Mucosa of descending colon (tissue), 3 donors: ENCODE results near the gene BPIFB3. TPM values are rescaled to one million over a fixed set of nuclear protein-coding genes. Genes with fewer than 3 reads are reported as not detected.

ENCODE experiments used
- ATAC-seq: fragments of 200-7000 bp; cut with Tn5 transposase; one replicate; pipeline ENCODE4 v1.9.1; 2020; ENCODE audit warnings: mild to moderate bottlenecking, moderate library complexity
- DNase-seq, 3 donors: peaks; one replicate each; pipeline ENCODE4 v3.0.0-alpha.2; 2020
- H3K36me3 ChIP-seq: fragments of 200-600 bp; one replicate; pipeline ENCODE4 v1.8.0; 2021; ENCODE audit warnings: low read depth, mild to moderate bottlenecking
- H3K4me1 ChIP-seq: fragments of 200-600 bp; one replicate; pipeline ENCODE4 v1.8.0; 2021; ENCODE audit warnings: low read depth, mild to moderate bottlenecking
- H3K4me3 ChIP-seq: fragments of 200-600 bp; one replicate; pipeline ENCODE4 v1.8.0; 2021; ENCODE audit warnings: mild to moderate bottlenecking
- H3K9me3 ChIP-seq: fragments of 200-600 bp; one replicate; pipeline ENCODE4 v1.8.0; 2021; ENCODE audit warnings: mild to moderate bottlenecking
- intact Hi-C, 2 donors: fragments of 100-400 bp; cut with DNase I in 1 of 2; cut with micrococcal nuclease in 1 of 2; formaldehyde crosslinking; loops; one replicate each; pipeline versions ENCODE4 v1.11.0 to v1.11.1; 2022; cut with DNase I, micrococcal nuclease
- total RNA-seq, 3 donors: library from RNA; stranded (reverse); fragmentation: NEBNext Ultra II Directional in 2 of 3; extraction: Animal tissue kit (Norgen Biotek cat#: 25700) in 2 of 3; gene quantifications; one replicate each; pipeline versions ENCODE4 v1.2.1 to v1.2.4, GENCODE V29; 2021 to 2023
- TF ChIP-seq, protein P1 (sequence below): fragments of 200-600 bp; IDR thresholded peaks from one replicate; pipeline ENCODE4 v1.8.0; 2022; ENCODE audit warnings: antibody characterized with exemption, mild to moderate bottlenecking
- donor health status: DM: no; HTN: no; CAD: no; lungs with moderate emphysema.
- donor health status: DM: no; HTN: no; CAD: no.
- donor health status: DM: no; HTN: yes; CAD: no.

BPIFB3 gene
- total RNA-seq, 3 donors from 2014 or later = not detected

DNA sequence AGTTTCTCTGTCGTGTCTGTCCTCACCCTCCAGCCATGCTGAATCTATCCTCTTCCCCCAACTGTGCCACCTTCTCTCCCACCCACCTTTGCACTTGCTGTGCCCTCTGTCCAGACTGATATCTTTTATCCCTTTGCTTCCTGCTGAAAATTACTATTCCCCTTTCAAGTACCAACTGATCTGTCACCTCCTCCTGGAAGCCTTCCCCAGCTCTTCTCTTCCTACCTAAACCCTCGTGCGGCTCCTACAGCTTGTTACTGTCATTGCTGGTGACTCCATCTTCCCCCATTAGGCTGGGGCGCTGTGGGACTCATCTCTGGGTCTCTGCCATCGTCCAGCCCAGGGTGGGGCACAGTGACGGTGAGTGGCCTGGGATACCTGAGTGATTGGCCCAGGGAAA, 21.1 kb upstream of the BPIFB3 start:
- H3K4me1 ChIP-seq = no peaks in the 10 kb centered on the region
- no peaks in the 10 kb centered on the region for H3K36me3 ChIP-seq
- no peaks in the 10 kb centered on the region for H3K9me3 ChIP-seq
- TF ChIP-seq, protein P1, sequence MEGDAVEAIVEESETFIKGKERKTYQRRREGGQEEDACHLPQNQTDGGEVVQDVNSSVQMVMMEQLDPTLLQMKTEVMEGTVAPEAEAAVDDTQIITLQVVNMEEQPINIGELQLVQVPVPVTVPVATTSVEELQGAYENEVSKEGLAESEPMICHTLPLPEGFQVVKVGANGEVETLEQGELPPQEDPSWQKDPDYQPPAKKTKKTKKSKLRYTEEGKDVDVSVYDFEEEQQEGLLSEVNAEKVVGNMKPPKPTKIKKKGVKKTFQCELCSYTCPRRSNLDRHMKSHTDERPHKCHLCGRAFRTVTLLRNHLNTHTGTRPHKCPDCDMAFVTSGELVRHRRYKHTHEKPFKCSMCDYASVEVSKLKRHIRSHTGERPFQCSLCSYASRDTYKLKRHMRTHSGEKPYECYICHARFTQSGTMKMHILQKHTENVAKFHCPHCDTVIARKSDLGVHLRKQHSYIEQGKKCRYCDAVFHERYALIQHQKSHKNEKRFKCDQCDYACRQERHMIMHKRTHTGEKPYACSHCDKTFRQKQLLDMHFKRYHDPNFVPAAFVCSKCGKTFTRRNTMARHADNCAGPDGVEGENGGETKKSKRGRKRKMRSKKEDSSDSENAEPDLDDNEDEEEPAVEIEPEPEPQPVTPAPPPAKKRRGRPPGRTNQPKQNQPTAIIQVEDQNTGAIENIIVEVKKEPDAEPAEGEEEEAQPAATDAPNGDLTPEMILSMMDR = no peak
- intact Hi-C loops = no loop called here
- no peak for ATAC-seq
- H3K4me3 ChIP-seq = no peak overlapping the region
- no peak for DNase-seq

DNA sequence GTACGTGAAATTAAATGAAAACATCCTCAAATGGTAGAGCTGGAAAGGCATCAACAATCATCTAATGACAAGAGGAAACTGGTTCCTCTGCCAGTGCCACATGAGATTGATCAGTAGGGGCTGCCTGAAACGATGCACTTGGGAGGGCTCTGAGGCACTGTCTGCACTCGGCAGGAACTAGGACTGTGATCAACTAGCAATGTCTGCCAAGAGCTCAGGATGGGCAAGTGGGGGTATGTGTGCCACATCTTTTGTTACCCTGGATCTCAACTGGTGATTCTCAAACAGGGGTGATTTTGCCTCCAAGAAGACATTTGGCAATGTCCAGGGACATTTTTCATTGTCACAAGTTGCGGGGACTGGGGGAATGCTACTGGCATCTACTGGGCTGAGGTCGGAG, 20.3 kb upstream of the BPIFB3 start:
- Histone ChIP-seq H3K36me3 (no peaks in the 10 kb centered on the region), H3K9me3 (no peaks in the 10 kb centered on the region), H3K4me3 (no peak overlapping the region), H3K4me1 (no peaks in the 10 kb centered on the region)
- ATAC-seq = no peak
- DNase-seq = no peak
- TF ChIP-seq, protein P1 = no peak
- intact Hi-C loops = no loop called here

DNA sequence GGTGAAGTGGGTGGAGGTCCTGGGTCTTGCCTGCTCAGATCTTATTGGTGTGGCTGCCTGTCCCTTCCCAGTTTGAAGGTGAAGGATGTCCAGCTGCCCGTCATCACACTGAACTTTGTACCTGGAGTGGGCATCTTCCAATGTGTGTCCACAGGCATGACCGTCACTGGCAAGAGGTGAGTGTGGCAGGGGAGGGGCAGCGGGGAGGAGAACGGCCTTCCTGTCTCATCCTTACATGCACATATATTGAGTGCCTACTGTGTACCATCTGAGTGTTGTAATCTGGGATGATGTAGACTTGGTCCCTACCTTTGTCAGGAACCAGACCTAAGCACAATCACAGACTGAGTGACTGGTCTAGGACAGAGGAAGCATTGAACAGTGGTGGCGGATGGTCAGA, 19.6 kb upstream of the BPIFB3 start:
- TF ChIP-seq, protein P1 = no peak
- Histone ChIP-seq H3K4me3 (no peak overlapping the region), H3K36me3 (no peaks in the 10 kb centered on the region), H3K9me3 (no peaks in the 10 kb centered on the region), H3K4me1 (no peaks in the 10 kb centered on the region)
- intact Hi-C loops = no loop called here
- DNase-seq = no peak
- ATAC-seq = no peak

DNA sequence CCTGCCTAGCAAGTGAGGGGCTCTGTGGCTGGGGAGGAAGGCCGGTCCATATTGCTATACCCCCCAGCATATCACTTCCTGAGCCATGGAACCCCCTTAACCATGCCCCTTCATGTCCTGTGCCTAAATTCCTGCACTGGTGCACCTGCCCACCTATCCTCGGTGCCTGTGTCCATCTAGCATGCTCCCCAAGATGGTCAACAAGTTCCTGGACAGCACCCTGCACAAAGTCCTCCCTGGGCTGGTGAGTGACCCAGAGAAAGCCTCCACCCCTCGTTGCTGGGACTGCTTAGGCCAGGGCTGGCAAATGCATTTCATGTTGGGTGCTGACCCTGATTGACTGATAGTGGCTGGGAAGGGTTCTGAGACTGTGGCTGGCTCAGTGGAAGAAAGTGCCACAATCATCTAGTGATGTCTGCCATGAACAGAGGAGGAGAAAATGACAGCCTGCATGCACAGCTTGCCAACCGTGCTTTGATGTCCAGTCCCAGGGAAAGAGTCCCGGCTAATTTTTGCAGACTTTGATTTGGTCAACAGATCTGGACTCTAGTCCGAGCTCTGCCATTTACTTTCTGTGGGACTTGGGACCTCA, 18.7 kb upstream of the BPIFB3 start:
- H3K4me3 ChIP-seq = no peak overlapping the region
- TF ChIP-seq, protein P1 = no peak
- DNase-seq = no peak
- no peaks in the 10 kb centered on the region for H3K36me3 ChIP-seq
- no peaks in the 10 kb centered on the region for H3K4me1 ChIP-seq
- intact Hi-C loops = no loop called here
- no peak for ATAC-seq
- no peaks in the 10 kb centered on the region for H3K9me3 ChIP-seq

DNA sequence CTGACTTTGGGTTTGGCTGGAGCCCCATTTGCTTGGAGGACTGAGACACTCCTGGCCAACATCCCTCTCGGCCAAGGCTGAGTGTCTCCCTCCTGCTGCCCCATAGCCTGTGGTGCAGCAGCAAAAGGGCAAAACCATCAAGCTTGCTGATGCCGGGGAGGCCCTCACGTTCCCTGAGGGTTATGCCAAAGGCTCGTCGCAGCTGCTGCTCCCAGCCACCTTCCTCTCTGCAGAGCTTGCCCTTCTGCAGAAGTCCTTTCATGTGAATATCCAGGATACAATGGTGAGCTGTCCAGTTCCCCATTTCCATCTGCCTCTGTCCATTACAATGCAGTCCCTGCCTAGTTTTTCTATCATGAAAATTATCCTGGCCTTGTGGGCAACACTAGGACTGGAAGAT, 16.2 kb upstream of the BPIFB3 start:
- DNase-seq (no peak), ATAC-seq (no peak)
- intact Hi-C loops = no loop called here
- Histone ChIP-seq H3K4me1 (no peaks in the 10 kb centered on the region), H3K9me3 (no peaks in the 10 kb centered on the region), H3K4me3 (no peak overlapping the region), H3K36me3 (no peaks in the 10 kb centered on the region)
- TF ChIP-seq, protein P1 = no peak

DNA sequence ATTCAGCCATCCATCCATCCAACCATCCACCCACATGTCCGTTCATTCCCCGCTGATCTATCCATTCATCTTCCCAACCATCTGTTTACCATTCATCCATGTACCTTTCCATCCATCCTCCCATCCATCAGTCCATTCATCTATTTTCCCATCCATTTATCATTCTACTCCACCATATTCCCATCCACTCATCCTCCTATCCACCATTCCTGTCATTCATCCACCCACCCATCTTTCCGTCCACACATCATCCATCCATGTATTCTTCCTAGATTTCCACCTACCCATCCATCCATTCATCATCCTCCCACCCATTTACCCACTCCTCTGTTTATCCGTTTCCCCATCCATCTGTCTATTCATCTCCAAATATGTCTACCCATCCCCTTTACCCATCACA, 15.5 kb upstream of the BPIFB3 start:
- DNase-seq (no peak), ATAC-seq (no peak)
- intact Hi-C loops = no loop called here
- Histone ChIP-seq H3K4me1 (no peaks in the 10 kb centered on the region), H3K9me3 (no peaks in the 10 kb centered on the region), H3K4me3 (no peak overlapping the region), H3K36me3 (no peaks in the 10 kb centered on the region)
- TF ChIP-seq, protein P1 = no peak
